HG03571 (cell line): Measurements from ENCODE around the gene EXOSC10.

ENCODE experiments used
- ATAC-seq: cut with Tn5 transposase; IDR thresholded peaks from one replicate; pipeline ENCODE4 v1.9.1; 2021; ENCODE audit not compliant: unreplicated experiment

Gene EXOSC10

DNA sequence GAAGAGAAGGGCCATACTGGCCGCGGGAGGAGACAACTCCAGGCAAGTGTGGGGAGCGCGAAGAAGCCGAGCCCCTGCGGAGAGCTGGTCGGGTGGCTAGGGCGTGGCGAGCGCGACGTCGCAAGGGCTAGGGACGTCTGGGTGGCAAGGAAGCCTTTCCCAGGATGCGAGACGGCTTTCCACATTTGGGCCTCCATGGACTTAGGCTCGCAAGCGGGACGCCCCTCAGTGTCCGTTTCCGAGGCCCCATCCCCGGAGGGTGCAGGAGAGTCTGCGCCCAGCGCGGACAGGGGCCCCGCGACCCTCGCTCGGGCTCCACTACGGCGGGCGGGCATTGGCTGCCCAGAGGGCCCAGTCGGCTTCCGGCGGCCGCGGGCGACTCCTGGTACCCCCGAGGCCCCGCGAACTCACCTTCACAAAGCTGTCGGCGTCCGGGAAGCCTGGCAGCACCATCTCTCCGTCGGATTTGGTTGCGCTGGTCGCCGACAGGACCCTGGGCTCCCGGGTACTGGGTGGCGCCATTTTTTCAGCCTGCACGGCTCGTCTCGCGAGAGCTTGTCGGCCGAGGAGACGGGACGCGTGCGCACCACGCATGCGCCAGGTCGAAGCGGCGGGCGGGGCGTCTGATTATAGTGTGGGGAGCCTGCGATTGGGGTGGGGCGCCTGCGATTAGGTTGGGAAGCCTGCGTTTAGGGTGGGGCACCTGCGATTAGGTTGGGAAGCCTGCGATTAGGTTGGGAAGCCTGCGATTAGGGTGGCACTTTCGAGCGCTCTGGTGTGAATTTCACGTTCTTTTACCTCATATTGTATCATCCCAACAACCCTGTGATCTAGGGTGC lies at the start of gene EXOSC10:
Gene EXOSC10, minus strand, starts transcription at position 560 of the 839 bp plus-strand sequence. Its CDS starts 38 bp downstream, at position 522.
- ATAC-seq = peak; percentile 88

GRCh38 chr1:11147197-11147770 lies 47.6 kb upstream of the EXOSC10 start:
- ATAC-seq = no peak

DNA sequence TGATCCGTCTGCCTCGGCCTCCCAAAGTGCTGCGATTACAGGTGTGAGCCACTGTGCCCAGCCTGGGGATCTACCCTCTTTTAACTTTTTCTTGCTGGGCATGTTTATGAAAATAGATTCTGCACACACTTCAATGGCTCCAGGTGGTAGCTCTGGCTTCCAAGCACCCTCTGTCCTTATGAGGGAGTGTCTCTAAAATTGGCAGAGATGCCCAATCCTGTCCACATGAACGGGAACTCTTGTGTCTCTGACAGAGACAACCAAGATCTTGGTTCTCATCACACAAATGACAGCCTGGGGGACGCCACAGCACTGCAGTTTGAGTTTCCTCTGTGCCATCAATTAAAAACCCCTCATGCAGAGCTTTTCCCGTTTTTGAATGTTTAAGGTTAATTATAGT lies 46.1 kb upstream of the EXOSC10 start:
- no peak for ATAC-seq

DNA sequence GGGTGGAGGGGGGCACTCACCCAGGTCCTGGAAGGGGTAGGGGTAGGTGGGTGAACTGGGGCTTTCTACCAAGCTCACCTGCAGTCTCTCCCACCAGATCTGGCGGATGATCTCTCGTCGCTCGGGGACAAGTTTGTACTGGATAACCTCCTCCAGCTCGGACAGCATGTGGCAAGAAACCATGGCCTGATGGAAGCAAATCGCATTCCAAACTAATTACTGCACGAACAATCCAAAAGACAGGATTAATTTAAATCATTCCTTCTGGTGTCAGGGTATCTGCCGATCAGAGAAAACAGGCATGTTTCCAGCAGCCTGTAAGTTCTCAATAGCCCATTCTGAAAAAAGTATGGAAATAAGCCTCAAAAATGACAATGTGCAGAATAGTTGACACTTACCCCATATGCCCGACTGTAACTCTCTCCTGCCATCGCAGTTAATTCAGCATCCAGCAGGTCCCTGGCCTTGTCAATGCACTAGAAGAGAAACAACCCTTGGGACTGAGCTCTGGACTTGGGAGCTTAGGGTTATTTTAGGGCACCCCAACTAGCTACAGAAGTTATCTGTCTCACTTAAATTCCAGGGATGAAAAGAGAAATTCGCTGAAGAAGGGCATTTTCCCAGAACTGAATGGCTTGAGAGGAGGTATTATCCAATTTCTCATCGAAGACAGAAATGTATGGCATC lies 45.0 kb upstream of the EXOSC10 start:
- no peak for ATAC-seq

DNA sequence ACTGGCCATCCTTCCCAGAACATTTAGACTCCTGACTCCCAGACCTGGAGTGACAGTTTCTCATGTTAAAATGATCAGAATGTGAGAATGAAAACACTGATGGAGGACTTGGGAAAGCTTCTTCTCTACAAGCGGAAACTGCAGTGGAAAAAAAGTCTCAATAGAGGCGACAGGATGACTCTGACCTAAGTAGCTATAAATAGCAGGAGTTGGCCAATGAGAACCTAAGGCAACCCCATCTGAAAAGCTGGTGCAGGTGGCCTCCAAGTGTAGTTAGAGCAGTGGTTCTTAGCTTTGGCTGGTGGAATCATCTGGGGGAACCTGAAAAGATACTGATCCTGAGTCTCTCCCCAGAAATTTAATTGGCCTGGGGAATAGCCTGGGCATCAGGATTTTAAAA lies 44.2 kb upstream of the EXOSC10 start:
- no peak for ATAC-seq

DNA sequence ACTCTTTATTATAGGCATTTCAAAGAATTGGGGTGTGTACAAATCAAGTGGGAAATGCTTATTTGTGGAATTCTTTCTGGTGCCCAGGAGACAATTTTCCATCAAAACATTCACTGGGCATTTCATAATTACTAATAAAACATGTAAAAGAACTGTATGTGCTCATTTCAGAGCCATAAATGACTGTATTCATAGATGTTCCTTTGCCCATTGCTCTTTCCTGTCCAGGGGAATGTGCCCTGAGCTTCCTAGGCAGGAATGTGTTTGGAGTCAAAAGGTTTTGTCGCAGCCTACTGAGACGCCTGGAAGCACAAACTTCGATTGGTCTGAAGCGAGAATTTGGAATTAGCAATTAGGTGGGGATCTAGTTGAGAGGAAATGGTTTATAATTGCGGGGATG lies 43.7 kb upstream of the EXOSC10 start:
- ATAC-seq = no peak

DNA sequence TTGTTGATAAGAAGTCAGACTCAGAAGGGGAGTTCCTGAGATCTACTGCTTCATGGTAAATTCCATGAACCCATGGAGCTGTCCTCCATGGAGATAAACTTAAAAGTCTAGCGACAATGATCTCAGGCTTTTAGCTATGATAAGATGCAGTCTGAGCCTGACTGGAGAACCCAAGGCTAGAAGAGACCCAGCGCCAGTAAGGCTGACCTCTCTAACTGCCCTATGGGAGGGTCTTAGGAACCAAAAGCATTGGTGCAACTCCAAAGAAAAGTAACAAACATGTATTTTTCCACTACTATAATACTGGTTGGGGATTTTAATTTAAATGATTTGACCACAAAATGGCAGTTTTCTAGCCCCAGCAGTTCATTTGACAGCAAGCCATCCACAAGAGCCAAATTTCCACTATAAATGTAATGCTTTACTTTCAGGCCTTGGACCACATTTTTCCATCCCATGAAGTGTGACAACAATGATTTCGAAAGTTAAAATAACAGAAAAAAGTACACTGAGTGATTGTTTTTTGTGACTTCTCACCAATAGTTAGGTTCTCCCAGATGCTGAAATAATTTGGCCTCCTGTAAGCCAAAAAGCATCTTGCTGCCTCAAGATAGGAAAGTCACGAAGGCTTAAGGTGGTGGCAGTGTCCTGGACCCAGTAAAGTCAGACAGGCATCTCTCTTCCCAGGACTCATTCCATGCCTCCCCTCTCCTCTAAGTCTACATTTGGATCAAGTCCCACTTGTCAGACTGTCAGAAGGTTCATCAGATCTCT lies 43.1 kb upstream of the EXOSC10 start:
- no peak for ATAC-seq

DNA sequence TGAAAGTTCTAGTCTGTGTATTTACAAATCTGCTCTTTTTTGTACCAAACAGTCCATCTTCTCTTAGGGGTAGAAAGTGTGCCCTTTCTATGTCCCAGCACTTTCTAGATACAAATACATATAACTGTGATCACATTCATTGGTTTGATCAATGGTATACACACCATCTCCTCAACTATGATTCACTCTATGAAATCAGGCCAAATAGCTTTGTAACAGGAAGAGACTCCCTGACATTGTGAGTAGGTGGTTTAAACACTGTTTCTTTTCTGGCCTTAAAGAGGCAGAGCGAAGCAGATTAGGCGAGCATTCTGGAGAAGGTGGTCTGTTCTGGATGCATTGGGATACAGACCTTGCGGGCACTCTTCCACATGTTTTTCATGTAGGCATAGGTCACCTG lies 39.3 kb upstream of the EXOSC10 start:
- ATAC-seq = no peak

DNA sequence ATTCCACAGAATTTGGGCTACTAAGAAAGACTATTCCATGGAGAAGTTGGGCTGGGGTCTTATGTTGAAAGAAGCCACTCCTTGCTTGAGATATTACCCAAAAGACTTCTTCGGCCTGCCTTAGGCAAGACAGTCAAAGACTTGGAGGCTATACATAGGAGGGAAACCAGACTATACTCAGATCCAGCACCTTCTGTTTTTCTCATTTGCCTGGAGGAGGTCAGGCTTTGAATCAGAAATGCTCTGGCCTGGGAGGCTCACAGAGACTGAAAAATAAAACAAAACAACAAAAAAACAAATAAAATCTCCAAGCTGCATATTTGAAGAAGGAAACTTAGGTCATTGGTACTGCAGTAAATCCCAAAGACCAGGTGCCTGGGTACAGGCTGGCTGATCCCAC lies 38.4 kb upstream of the EXOSC10 start:
- no peak for ATAC-seq

DNA sequence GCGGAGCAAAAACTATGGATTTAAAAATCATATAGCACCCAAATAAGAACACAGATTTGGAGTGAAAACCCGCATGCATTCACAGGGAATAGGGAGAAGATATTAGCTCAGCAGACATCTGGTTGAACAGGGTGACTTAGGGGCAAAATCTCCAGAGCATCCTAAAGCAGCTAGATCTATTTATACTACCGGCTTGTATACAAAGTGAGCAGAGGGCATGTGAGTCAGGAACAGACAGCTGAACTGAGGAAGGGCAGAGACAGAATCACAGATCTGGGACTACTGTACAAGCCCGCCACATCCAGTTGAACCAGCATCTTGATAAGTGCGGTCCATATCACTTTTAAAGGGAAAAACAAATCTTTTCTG lies 35.2 kb upstream of the EXOSC10 start:
- ATAC-seq = no peak

DNA sequence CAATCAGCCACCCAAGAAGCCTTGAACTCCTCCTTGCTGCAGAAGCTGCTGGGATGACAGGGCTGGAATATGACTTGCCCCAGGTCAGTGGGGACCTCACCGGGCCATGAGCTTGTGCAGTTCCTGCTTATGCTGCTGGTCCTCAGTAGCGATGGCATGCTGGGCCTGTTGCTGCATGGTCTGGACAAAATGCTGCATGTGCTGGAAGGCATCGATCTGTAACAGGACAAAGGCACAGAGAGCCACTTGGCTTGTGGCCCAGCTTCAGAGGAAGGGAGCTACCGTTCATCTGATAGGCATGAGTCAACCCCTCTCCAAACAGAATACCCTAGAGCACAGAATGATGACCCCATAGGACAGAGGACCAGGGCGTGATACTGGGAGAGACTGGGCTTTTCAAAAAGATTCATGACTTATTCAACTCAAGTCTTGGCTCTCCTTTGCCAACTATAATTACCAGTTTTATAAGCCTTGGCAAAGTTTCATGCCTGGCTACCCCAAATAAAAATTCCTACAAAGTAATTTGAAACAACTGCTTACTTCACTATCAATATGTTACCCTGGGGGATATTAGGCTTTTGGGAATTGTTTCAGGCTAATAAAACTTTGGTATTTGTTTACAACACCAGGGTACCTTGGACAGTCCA lies 34.7 kb upstream of the EXOSC10 start:
- no peak for ATAC-seq

DNA sequence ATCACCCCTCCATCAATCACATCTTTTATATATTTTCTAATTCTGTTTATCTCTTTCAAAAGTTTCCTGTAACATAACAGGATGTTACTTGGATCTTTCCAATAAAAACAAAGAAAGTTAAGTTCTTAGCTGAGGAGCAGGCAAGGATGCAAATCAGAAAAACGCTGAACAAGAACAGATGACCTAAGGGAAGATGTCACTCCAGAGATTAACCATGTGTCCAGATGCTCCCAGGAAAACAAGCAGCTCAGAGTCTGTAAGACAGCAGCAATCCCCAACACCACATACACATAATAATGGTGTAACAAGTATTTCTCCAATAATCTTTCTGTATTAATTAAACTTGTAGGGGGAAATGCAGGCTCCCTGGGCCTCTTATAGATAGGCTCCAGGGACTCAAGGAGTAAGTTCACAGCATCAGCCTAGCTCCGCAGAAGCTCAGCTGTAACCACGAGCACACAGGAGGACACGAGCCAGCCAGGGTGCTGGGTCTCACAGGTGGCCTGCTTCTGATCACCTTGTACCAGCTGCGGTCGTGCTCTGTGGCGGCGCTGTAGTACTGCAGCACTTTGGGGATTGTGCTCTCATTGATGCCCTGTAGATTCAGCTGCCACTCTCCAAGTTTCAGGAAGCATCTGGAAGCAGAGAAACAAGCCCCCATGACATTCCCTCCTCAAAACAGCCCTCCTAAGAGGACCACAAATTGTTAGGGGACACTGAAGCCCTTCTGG lies 33.1 kb upstream of the EXOSC10 start:
- ATAC-seq = no peak

- ATAC-seq = no peak
These were observed 32.1 kb upstream of the EXOSC10 start for GRCh38 chr1:11131816-11132215.

DNA sequence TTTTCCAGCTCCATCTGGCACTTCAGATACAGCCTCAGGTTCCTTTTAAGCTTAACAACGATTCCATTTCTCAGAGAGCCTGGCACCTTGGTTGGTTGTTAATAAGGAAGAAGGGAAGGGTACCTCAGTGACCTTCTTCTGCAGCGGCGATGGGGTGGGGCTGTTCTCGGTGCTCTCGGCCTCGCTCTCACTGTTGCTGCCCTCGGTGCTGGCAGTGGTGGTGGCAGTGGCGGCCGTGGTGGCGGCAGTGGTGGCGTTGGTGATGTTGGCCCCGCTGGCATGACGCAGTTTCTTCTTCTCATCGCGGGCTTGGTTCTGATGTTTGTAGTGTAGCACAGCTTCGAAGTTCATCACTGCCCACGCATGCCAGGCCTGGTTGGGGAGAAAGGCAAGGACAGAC lies 30.7 kb upstream of the EXOSC10 start:
- ATAC-seq = no peak

DNA sequence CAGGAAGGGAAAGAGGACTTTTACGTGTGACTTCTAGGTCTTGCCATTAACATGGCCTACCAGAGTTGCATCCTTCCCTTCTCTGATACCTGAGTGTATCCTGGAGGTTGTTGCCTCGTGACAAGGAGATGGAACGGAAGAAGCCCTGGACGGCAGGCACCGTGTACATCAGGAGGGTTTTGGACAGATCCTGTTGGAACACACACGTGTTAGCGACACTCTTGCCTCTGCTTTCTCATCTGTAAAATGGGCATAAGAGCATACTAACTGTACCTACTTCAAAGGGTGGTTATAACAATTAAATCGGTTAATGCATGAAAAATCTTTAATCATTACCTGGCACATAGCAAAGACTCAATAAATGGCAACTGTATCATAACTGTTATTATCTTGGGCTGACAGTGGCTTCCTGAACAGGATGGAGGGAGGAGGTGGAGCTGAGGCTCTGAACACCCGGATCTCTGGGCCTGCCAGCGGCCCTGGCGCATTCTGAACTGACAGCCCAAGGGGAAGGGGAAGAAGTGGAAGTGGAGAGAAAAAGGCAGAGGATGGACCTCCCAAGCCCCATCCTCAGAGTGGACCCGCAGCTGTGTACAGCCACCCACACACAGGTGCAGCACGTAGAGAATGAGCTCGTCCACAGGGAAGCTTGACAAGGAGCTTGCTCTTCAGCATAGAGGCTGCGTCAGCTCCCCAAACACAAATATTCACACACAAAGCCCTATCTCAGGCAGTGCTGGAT lies 30.2 kb upstream of the EXOSC10 start:
- ATAC-seq = no peak

DNA sequence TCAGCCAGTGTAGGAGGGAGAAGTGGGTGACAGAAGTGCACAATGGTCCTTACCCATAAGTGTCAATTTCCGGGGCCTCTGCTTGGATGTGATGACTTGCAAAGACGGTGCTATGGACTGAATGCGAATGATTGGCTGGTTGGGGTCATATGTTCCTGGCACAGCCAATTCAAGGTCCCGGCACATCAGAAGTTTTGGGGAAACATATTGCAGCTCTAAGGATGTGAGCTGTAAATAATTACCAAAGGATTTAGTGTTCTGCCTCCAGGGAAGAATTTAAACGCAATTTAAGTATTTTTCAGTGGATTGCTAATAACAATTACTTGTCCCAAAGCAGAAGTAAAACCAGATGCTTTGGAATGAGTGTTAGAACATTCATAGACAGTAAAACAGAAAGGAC lies 26.9 kb upstream of the EXOSC10 start:
- no peak for ATAC-seq

DNA sequence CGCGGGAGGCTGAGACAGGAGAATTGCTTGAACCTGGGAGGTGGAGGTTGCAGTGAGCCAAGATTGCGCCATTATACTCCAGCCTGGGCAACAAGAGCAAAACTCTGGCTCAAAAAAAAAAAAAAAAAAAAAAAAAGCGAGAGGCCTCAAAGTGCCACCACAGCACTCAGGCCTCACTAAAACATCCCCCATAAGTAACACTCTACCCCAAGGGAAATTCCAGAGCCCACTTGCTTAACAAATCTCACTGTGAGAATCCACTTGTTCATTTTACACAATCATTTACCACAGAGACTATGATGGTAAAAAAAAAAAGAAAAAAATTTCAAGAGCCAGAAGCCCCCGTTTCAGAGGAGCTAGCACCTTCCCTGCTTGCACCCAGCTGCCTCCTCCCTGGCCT lies 26.3 kb upstream of the EXOSC10 start:
- no peak for ATAC-seq

DNA sequence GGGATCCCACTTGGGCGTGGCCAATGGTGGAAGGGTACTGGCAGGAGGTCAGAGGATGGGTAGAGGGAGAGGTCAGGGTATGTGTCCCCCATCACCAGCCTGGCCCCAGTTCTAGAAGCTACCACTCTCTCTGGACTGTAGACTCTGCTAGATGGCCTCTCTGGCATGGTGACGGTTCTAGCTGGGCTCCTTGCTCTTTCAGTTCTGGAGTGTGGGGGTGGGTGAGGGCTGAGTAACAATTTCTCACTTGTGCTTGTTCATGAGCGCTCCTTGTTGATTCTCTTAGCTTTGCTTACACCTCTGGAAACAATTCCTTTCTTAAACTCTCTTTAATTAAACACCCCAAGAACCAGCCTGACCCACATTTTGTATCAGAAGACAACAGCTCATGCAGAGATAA lies 25.3 kb upstream of the EXOSC10 start:
- ATAC-seq = no peak

DNA sequence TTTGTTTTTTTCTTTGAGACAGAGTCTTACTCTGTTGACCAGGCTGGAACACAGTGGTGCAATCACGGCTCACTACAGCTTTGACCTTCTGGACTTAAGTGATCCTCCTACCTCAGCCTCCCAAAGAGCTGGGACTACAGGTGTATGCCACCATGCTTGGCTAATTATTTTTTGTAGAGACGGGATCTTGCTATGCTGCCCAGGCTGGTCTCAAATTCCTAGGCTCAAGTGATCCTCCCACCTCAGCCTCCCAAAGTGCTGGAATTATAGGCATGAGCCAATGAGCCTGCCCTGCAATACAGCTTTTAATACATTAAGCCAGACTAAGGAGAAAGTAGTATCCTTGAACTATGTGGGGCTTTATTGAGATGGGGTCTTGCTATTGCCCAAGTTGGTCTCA lies 16.6 kb upstream of the EXOSC10 start:
- no peak for ATAC-seq

DNA sequence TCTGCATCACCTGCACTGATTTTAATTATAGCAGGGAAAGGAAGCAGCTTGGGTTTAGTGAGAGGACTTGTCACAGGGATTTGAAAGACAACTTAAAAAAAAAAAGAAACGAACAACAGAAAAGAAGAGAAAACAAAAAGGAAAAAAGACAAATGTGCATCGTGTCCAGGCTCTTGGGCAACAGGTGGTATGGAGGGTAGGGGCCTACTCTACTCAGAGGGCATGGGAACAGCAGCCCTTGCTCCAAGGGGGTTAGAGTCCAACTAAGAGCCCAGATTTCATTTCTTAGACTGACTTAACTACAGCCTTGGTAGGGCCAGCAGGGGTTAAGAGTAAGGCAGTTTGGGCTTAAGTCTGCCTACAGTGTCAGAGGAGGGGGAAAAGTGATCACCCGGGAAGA lies 15.3 kb upstream of the EXOSC10 start:
- ATAC-seq = no peak
